ENCODE results near the gene KCNJ14. TPM values are rescaled to one million over a fixed set of nuclear protein-coding genes. Genes with fewer than 3 reads are reported as not detected.
A peak's percentile ranks its signal among the peaks of the same experiment; 100 is the strongest.

The KCNJ14 gene
- total RNA-seq, 1 donor from 2014 or later = 1.6 TPM

- Mint-ChIP-seq H3K9me3 (ENCODE audit: unreplicated experiment) (no peaks in the 10 kb centered on the region), H3K27ac (ENCODE audit: unreplicated experiment) (peak overlapping the region; percentile 34)
- DNase-seq (ENCODE audit: extremely low spot score, unreplicated experiment) = no peak
Observed at GRCh38 chr19:48495396-48495795, 40.0 kb downstream of the KCNJ14 start.

GRCh38 chr19:48496959-48497727 lies 41.8 kb downstream of the KCNJ14 start:
- H3K27ac Mint-ChIP-seq (ENCODE audit: unreplicated experiment) = no peak overlapping the region
- H3K36me3 Mint-ChIP-seq (ENCODE audit: unreplicated experiment) = no peaks in the 10 kb centered on the region
- TF ChIP-seq, protein P1, sequence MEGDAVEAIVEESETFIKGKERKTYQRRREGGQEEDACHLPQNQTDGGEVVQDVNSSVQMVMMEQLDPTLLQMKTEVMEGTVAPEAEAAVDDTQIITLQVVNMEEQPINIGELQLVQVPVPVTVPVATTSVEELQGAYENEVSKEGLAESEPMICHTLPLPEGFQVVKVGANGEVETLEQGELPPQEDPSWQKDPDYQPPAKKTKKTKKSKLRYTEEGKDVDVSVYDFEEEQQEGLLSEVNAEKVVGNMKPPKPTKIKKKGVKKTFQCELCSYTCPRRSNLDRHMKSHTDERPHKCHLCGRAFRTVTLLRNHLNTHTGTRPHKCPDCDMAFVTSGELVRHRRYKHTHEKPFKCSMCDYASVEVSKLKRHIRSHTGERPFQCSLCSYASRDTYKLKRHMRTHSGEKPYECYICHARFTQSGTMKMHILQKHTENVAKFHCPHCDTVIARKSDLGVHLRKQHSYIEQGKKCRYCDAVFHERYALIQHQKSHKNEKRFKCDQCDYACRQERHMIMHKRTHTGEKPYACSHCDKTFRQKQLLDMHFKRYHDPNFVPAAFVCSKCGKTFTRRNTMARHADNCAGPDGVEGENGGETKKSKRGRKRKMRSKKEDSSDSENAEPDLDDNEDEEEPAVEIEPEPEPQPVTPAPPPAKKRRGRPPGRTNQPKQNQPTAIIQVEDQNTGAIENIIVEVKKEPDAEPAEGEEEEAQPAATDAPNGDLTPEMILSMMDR (IDR thresholded peaks at IDR 0.05) = no peak
- H3K4me1 Mint-ChIP-seq (ENCODE audit: unreplicated experiment) = peaks cover 28% of the 10 kb centered on the region
- no peak for DNase-seq (ENCODE audit: extremely low spot score, unreplicated experiment)
- H3K9me3 Mint-ChIP-seq (ENCODE audit: unreplicated experiment) = no peaks in the 10 kb centered on the region
- no peak overlapping the region for H3K4me3 Mint-ChIP-seq (ENCODE audit: unreplicated experiment)
- H3K27me3 Mint-ChIP-seq (ENCODE audit: unreplicated experiment) = peaks cover 11% of the 10 kb centered on the region

More at GRCh38 chr19:48495396-48495795, 40.0 kb downstream of the KCNJ14 start:
- Mint-ChIP-seq H3K4me1 (ENCODE audit: unreplicated experiment) (peaks cover 36% of the 10 kb centered on the region), H3K4me3 (ENCODE audit: unreplicated experiment) (peak overlapping the region; percentile 68), H3K27me3 (ENCODE audit: unreplicated experiment) (peaks cover 8% of the 10 kb centered on the region), H3K36me3 (ENCODE audit: unreplicated experiment) (no peaks in the 10 kb centered on the region)
- TF ChIP-seq, protein P1 (IDR thresholded peaks at IDR 0.05) = no peak

GRCh38 chr19:48497728-48498594 lies 42.6 kb downstream of the KCNJ14 start:
- Mint-ChIP-seq H3K9me3 (ENCODE audit: unreplicated experiment) (no peaks in the 10 kb centered on the region), H3K4me3 (ENCODE audit: unreplicated experiment) (no peak overlapping the region), H3K27me3 (ENCODE audit: unreplicated experiment) (peaks cover 11% of the 10 kb centered on the region), H3K4me1 (ENCODE audit: unreplicated experiment) (peaks cover 21% of the 10 kb centered on the region), H3K36me3 (ENCODE audit: unreplicated experiment) (no peaks in the 10 kb centered on the region), H3K27ac (ENCODE audit: unreplicated experiment) (no peak overlapping the region)
- no peak for DNase-seq (ENCODE audit: extremely low spot score, unreplicated experiment)
- TF ChIP-seq, protein P1 (IDR thresholded peaks at IDR 0.05) = no peak

- TF ChIP-seq, protein P1 (IDR thresholded peaks at IDR 0.05) = no peak
- Mint-ChIP-seq H3K4me1 (ENCODE audit: unreplicated experiment) (peaks cover 21% of the 10 kb centered on the region), H3K4me3 (ENCODE audit: unreplicated experiment) (no peak overlapping the region), H3K27me3 (ENCODE audit: unreplicated experiment) (peaks cover 11% of the 10 kb centered on the region), H3K36me3 (ENCODE audit: unreplicated experiment) (no peaks in the 10 kb centered on the region), H3K27ac (ENCODE audit: unreplicated experiment) (no peak overlapping the region), H3K9me3 (ENCODE audit: unreplicated experiment) (no peaks in the 10 kb centered on the region)
- no peak for DNase-seq (ENCODE audit: extremely low spot score, unreplicated experiment)
Observed at GRCh38 chr19:48498595-48499311, 43.4 kb downstream of the KCNJ14 start.
